Stimulated activated CD4-positive, alpha-beta T cell treated with anti-CD3 and anti-CD28 coated beads, Interleukin-1b, Interleukin-23, amount 100 ng/mL, for 48 hours (primary cell): Measurements from ENCODE around the gene PSORS1C1.
"Not testable (repeated sequence)": the region's sequence is repeated elsewhere in the genome, so short reads cannot be mapped to it uniquely, and the experiment has no call there.

Experiments
- DNase-seq: peaks from one replicate; pipeline ENCODE4 v3.0.0-alpha.2; 2020

PSORS1C1 gene, protein sequence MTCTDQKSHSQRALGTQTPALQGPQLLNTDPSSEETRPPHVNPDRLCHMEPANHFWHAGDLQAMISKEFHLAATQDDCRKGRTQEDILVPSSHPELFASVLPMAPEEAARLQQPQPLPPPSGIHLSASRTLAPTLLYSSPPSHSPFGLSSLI

DNA sequence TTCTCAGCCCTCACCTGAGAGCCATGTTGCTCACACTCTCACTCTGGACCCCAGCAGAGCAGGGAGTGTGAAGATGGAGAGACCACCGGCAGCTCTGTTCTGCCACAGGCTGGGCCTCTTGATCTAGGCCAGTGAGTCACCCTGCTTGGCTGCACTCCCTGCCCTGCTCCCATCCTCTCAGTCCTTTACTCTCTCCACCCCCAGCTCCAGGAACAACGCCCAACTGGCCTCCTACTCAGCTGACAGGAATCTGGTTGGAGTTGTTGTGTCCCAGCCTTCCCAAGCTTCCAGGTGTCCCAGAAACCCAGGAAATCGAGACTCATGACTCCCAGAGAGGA, at the start of gene PSORS1C1:
Gene PSORS1C1 (plus strand): TSS at position 260 of the 338 bp plus-strand sequence. CDS start 14,833 bp downstream, outside the sequence.
- DNase-seq: no peak

DNA sequence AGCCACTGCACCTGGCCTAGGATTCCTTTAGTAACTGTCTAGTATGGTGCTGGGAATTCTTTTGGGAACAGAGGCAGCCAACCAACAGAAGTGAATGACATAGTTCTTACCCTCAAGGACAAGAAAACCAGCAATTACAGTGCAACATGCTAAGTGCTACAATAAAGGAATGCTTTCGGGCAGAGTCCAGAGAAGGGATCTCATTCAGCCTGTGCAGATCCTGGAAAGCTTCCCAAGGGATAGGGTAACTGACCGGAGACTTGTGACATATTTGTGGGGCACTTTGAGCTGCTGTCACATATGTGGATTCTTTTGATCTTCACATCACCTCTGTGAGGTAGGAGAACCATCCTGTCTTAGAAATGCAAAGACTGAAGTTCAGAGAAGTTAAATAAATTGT, 49.0 kb upstream of the PSORS1C1 start:
- no peak for DNase-seq

DNA sequence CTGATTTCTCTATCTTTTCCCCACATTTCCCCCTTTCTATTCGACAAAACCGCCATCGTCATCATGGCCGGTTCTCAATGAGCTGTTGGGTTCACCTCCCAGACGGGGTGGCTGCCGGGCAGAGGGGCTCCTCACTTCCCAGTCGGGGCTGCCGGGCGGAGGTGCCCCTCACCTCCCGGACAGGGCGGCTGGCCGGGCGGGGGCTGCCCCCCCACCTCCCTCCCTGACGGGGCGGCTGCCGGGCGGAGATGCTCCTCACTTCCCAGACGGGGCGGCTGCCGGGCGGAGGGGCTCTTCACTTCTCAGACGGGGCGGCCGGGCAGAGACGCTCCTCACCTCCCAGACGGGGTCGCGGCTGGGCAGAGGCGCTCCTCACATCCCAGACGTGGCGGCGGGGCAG, 47.6 kb upstream of the PSORS1C1 start:
- DNase-seq: not testable (repeated sequence)

- DNase-seq: not testable (repeated sequence)
Measured at GRCh38 chr6:31067891-31068668, 46.5 kb upstream of the PSORS1C1 start.

DNA sequence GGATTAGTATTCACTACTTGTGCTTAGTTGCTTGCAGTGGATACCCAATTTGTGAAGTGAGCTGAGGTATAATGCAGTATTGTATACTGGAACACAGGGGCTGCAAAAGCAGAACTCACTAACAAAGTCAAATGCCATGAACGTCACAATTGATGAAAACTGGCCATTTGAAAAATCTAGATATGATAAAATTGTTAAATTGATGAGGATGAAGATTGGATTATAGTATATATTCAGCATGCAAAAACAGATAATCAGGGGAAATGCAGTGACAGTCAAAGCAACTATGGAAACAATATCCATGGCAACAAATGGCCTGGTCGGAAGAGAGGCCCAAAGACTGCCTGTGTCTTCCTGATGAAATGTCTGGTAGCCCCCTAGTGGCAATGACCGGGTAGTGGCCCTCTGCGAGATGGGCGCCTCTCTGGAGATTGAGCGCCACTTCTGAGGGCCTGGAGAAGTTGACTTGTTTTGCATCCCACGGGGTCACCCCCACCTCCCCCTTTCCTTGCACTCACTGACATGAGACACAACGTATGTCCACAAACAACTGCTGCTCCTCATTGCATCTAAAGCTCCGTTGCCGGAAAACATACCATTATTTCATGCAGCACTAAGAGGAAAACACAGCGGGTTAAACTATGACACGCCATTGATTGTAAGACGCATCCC, 45.8 kb upstream of the PSORS1C1 start:
- DNase-seq: peak; percentile 66

DNA sequence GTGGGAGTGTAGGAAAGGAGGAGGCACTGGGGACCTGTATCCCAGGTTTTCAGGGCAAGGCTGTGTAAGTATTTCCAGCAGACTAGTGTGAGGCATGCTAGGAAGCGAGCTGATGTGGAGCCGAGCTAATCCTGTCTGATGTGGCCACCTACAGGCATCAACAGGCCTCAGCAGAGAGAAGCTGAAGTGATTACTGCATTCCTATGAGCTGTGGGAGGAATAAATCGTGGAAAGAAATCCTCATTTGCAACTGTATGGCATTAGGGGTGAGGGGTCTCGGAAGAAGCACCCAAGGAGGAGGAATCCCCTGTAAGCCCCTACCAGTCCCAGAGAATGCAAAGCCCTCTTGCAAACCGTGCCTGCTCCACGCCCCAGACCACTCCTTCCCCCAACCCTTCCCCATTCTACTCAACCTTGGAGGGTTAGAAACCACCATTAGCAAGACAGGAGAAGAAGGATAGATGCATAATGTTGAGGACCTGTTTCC, 43.8 kb upstream of the PSORS1C1 start:
- DNase-seq: no peak

GRCh38 chr6:31074401-31074800, 40.2 kb upstream of the PSORS1C1 start:
- no peak for DNase-seq

GRCh38 chr6:31075528-31075927, 39.1 kb upstream of the PSORS1C1 start:
- DNase-seq: no peak

- no peak for DNase-seq
Measured at GRCh38 chr6:31076611-31077010, 38.0 kb upstream of the PSORS1C1 start.

DNA sequence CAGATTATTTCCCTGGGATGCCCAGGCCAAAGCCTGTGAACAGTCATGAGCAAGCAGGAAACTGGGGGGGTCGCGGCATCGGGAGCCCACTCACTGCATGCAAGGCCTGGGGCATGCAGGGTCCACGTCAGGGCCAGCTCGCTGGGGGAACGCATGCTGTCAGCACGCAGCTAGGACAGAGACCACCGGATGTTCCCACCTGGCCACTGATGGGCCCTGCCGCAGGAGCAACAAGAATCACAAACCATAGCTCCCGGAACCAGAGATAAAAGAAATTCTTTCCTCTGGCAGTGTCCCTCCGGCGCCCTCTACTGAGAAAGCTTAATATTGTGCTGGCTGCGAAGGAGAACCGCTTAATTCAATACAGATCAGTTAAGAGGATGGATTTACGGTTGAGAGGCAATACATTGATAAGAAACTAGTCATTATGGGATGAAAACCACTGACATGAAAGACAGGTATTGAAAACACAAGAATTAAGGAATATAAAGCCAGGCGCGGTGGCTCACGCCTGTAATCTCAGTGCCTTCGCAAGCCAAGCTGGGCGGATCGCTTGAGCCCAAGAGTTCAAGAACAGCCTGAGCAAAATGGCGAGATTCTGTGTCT, 34.8 kb upstream of the PSORS1C1 start:
- DNase-seq: peak; percentile 68

DNA sequence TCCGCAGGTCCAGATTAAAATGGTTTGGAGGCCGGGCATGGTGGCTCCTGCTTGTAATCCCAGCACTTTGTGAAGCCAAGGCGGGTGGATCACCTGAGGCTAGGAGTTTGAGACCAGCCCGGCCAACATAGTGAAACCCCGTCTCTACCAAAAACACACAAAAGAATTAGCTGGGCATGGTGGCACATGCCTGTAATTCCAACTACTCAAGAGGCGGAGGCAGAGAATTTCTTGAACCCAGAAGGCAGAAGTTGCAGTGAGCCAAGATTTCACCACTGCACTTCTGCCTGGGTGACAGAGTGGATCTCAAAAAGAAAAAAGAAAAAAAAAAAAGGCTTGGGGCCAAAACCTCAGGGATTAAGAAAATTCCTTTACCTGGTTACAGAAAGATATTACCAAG, 32.7 kb upstream of the PSORS1C1 start:
- DNase-seq: no peak

DNA sequence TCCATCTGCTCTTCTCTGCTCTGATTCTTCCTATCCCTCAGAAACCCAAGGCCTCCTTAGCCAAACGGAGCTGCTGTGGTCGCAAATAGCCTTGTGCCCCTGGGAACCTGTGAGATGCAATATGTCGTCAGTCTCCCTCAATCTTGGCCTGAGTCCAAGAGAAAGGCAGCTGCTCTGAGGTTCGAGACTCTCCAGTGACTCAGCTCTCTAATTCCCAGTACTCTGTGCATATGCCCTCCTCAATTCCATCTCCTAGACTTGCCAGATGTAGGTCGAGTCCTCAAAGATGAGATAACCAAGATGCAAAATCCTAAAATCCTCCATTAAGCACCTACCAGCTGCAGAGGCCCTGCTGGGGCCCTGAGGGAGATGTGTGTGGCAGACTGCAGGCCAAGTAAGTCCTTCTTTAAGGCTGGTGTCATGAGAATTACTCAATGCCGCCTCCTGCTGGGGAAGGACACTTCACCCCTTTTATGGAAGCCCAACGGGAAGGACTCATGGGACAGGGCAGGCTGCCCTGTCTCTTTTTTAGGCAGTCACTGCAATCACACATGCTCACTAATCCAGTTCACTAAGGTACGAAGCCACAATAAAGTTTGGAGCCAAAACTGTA, 30.8 kb upstream of the PSORS1C1 start:
- DNase-seq: peak; percentile 47

- DNase-seq: no peak
Measured at GRCh38 chr6:31086788-31087440, 27.7 kb upstream of the PSORS1C1 start.

DNA sequence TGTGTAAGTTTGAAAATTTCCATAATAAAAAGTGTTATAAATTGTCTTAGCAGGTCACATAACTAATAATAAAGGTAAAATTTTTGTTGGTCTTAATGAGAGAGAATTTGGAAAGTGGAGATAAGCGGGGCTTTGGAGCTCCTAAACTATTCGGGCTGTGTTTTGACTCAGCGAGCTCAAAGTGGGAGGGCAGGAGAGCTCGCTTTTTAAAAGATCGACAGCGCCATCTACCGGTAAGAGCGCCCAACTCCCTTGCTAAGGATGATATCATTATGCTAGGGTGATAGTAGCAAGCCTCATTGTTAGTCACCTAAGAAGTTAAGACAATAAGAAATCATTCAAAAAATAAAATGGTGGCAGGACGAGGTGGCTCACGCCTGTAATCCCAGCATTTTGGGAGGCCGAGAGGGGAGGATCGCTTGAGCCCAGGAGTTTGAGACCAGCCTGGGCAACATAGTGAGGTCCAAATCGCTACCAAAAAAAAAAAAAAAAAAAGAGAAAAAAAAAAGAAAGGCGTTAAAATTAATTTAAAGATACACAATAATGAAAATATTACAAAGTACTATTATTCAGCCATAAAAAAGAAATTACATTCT, 27.0 kb upstream of the PSORS1C1 start:
- DNase-seq: peak; percentile 89

- DNase-seq: no peak
Measured at GRCh38 chr6:31090275-31090972, 24.2 kb upstream of the PSORS1C1 start.

DNA sequence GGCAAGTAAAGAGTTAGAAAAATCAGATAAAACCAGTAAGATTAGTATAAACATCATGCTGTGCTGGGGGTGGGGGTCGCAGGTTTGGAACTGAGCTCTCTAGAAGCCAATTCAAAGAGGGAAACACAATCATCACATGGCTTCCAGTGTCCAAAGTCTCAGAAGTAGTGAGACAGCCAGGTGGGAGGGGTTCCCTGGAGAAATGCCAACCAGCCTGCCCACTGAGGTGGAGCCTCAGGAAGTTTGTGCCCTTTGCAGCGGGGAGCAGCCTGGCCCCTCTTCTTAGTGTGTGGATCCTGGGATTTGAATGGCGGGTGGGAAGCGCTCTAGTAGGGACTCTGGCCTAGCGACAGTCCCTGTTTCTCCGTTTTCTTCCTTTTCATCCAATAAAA, 23.6 kb upstream of the PSORS1C1 start:
- no peak for DNase-seq

GRCh38 chr6:31091680-31092079, 22.9 kb upstream of the PSORS1C1 start:
- DNase-seq: no peak

DNA sequence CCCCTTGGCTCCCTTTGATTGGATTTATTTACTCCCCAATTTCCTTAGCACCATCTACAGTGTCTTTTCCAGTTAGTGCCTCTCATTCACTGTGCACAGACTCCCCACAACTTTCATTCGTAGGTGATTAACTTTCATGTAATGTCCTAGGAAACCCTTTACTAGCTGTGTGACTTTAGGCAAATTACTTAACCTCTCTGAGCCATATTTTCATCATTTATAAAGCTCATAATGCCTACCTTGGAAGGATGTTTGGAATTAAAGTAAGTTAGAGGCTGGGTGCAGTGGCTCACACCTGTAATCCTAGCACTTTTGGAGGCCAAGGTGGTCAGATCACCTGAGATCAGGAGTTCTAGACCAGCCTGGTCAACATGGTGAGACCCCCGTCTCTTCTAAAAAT, 22.4 kb upstream of the PSORS1C1 start:
- DNase-seq: no peak

GRCh38 chr6:31092769-31093505, 21.7 kb upstream of the PSORS1C1 start:
- DNase-seq: no peak

GRCh38 chr6:31094389-31094881, 20.2 kb upstream of the PSORS1C1 start:
- peak; percentile 10 for DNase-seq

DNA sequence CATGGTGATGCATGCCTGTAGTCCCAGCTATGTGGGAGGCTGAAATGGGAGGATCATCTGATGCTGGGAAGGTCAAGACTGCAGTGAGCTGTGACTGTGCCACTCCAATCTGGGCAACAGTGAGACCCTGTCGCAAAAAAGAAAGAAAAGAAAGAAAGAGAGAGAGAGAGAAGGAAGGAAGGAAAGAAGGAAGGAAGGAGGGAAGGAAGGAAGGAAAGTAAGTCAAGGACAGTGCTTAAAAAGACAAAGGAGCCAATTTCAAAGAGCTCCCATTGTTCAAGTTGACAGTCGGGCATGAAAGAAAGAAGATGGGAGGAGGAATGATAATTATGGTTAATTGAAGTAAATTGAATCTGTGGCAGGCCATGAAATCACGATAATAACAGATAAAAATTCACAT, 18.4 kb upstream of the PSORS1C1 start:
- DNase-seq: no peak
